ENCODE results near the gene PIK3R5.
A peak's percentile ranks its signal among the peaks of the same experiment; 100 is the strongest.

PIK3R5 gene

DNA sequence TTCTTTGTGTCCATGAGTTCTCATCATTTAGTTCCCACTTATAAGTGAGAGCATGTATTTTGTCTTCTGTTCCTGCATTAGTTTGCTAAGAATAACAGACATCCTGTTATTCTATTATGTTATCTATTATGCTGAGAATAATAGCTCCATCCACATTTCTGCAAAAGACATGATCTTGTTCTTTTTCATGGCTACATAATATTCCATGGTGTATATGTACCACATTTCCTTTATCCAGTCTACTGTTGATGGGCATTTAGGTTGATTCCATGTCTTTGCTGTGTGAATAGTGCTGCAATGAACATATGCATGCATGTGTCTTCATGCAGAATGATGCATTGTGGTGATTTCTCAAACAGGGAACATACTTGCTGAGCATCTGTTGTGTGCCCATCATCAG is 21.4 kb downstream of the PIK3R5 start:
- Histone ChIP-seq H3K4me2 (ENCODE audit: insufficient read depth, low read length) (no peak overlapping the region), H3K27me3 (ENCODE audit: insufficient read depth, low read length, poor library complexity) (no peaks in the 10 kb centered on the region), H3K79me2 (ENCODE audit: insufficient read depth, low read length) (peaks cover 50% of the 10 kb centered on the region), H3K9ac (ENCODE audit: low read depth, low read length) (no peak overlapping the region), H4K20me1 (ENCODE audit: insufficient read depth, low read length) (no peaks in the 10 kb centered on the region), H3K36me3 (ENCODE audit: insufficient read depth, low read length) (peaks cover 17% of the 10 kb centered on the region), H3K27ac (ENCODE audit: low read length) (no peak overlapping the region), H2AFZ (ENCODE audit: low read depth, low read length) (no peak overlapping the region), H3K4me1 (ENCODE audit: insufficient read depth, low read length) (peaks cover 47% of the 10 kb centered on the region), H3K4me3 (ENCODE audit: low read depth in 1 of 2, low read length in 2 of 2) (no peak overlapping the region), H3K9me3 (ENCODE audit: insufficient read depth, low read length, severe bottlenecking) (no peaks in the 10 kb centered on the region)
- ATAC-seq (ENCODE audit: insufficient read depth, low read depth) (no peak), DNase-seq (no peak)
- TF ChIP-seq CTCF (IDR thresholded peaks at IDR 0.05; ENCODE audit: borderline replicate concordance, extremely low read depth, low read length, poor library complexity, severe bottlenecking) (no peak), EZH2 (IDR thresholded peaks at IDR 0.05; ENCODE audit: borderline replicate concordance, low read depth, low read length, severe bottlenecking) (no peak)

GRCh38 chr17:8941980-8942622 is 23.4 kb downstream of the PIK3R5 start:
- peaks cover 22% of the 10 kb centered on the region for H3K36me3 ChIP-seq (ENCODE audit: insufficient read depth, low read length)
- no peaks in the 10 kb centered on the region for H3K27me3 ChIP-seq (ENCODE audit: insufficient read depth, low read length, poor library complexity)
- peak overlapping the region; percentile 64 for H3K4me2 ChIP-seq (ENCODE audit: insufficient read depth, low read length)
- DNase-seq, result peak; percentile 88
- H3K9me3 ChIP-seq (ENCODE audit: insufficient read depth, low read length, severe bottlenecking), result no peaks in the 10 kb centered on the region
- peaks cover 43% of the 10 kb centered on the region for H3K79me2 ChIP-seq (ENCODE audit: insufficient read depth, low read length)
- no peak overlapping the region for H2AFZ ChIP-seq (ENCODE audit: low read depth, low read length)
- peak overlapping the region; percentile 56 for H3K9ac ChIP-seq (ENCODE audit: low read depth, low read length)
- no peaks in the 10 kb centered on the region for H4K20me1 ChIP-seq (ENCODE audit: insufficient read depth, low read length)
- H3K27ac ChIP-seq (ENCODE audit: low read length), result peak overlapping the region; percentile 92
- H3K4me3 ChIP-seq (ENCODE audit: low read depth in 1 of 2, low read length in 2 of 2), result peak overlapping the region in 1 of 2 experiments; percentile 48; a peak in 2 of 4 replicates
- peak; percentile 62 for ATAC-seq (ENCODE audit: insufficient read depth, low read depth)
- H3K4me1 ChIP-seq (ENCODE audit: insufficient read depth, low read length), result peaks cover 55% of the 10 kb centered on the region
- TF ChIP-seq EZH2 (IDR thresholded peaks at IDR 0.05; ENCODE audit: borderline replicate concordance, low read depth, low read length, severe bottlenecking) (no peak), CTCF (IDR thresholded peaks at IDR 0.05; ENCODE audit: borderline replicate concordance, extremely low read depth, low read length, poor library complexity, severe bottlenecking) (peak; percentile 14)

DNA sequence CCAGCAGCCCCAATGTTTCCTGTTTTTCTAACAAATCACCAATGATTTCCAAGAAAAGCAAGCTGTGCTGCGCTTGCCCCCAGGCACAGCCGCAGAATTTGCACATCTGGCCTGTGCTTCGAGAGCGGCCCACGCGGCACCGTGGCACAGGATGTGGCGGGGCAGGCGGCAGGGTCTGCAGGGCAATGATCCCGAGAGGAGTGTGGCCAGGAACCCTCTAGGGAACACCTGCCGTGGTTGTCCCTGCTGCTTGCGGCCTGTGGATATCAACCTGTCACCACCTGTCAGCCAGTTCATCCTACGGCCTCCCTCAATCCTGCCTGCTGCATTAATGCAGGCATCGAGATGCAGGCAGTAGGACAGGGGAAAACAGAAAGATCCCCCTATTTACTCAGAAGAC is 24.0 kb downstream of the PIK3R5 start:
- ATAC-seq (ENCODE audit: insufficient read depth, low read depth), result peak; percentile 80
- Histone ChIP-seq H3K4me1 (ENCODE audit: insufficient read depth, low read length) (peaks cover 55% of the 10 kb centered on the region), H3K27me3 (ENCODE audit: insufficient read depth, low read length, poor library complexity) (no peaks in the 10 kb centered on the region)

More for the DNA sequence above, 24.0 kb downstream of the PIK3R5 start:
- no peak overlapping the region for H2AFZ ChIP-seq (ENCODE audit: low read depth, low read length)
- peak overlapping the region; percentile 92 for H3K27ac ChIP-seq (ENCODE audit: low read length)
- H4K20me1 ChIP-seq (ENCODE audit: insufficient read depth, low read length), result no peaks in the 10 kb centered on the region
- H3K36me3 ChIP-seq (ENCODE audit: insufficient read depth, low read length), result peaks cover 21% of the 10 kb centered on the region
- H3K9ac ChIP-seq (ENCODE audit: low read depth, low read length), result peak overlapping the region; percentile 56
- H3K79me2 ChIP-seq (ENCODE audit: insufficient read depth, low read length), result peaks cover 37% of the 10 kb centered on the region
- peak overlapping the region; percentile 64 for H3K4me2 ChIP-seq (ENCODE audit: insufficient read depth, low read length)
- TF ChIP-seq CTCF (IDR thresholded peaks at IDR 0.05; ENCODE audit: borderline replicate concordance, extremely low read depth, low read length, poor library complexity, severe bottlenecking) (no peak), EZH2 (IDR thresholded peaks at IDR 0.05; ENCODE audit: borderline replicate concordance, low read depth, low read length, severe bottlenecking) (no peak)
- peak; percentile 94 for DNase-seq
- peak overlapping the region in 1 of 2 experiments; percentile 48; a peak in 2 of 4 replicates for H3K4me3 ChIP-seq (ENCODE audit: low read depth in 1 of 2, low read length in 2 of 2)
- H3K9me3 ChIP-seq (ENCODE audit: insufficient read depth, low read length, severe bottlenecking), result no peaks in the 10 kb centered on the region

Measured in DND-41 (cell line).